RKO (cell line): ENCODE data around the gene CBR1.
"Not testable (repeated sequence)": the region's sequence is repeated elsewhere in the genome, so short reads cannot be mapped to it uniquely, and the experiment has no call there.

Experiments
- DNase-seq: peaks from one replicate; pipeline ENCODE4 v3.0.0-alpha.2; 2016; ENCODE audit warnings: low spot score

The CBR1 gene

DNA sequence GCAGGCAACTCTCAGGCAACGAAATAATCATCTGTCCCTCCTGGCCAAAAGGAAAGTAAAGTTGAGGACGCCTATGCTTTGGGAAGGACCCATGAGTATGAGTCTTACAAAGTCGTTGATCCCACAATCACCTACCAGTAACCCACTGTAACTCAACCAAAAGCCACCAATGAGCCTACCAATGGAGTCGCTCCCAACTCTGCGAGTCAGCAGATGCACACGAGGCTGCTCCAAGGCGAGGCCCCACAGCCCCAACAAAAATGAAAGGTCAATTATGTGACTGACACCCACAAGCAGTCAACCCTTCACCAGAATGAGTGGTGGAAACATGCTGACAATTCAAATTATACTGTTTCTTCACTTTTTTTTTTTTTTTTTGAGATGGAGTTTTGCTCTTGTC lies 21.5 kb upstream of the CBR1 start:
- no peak for DNase-seq

DNA sequence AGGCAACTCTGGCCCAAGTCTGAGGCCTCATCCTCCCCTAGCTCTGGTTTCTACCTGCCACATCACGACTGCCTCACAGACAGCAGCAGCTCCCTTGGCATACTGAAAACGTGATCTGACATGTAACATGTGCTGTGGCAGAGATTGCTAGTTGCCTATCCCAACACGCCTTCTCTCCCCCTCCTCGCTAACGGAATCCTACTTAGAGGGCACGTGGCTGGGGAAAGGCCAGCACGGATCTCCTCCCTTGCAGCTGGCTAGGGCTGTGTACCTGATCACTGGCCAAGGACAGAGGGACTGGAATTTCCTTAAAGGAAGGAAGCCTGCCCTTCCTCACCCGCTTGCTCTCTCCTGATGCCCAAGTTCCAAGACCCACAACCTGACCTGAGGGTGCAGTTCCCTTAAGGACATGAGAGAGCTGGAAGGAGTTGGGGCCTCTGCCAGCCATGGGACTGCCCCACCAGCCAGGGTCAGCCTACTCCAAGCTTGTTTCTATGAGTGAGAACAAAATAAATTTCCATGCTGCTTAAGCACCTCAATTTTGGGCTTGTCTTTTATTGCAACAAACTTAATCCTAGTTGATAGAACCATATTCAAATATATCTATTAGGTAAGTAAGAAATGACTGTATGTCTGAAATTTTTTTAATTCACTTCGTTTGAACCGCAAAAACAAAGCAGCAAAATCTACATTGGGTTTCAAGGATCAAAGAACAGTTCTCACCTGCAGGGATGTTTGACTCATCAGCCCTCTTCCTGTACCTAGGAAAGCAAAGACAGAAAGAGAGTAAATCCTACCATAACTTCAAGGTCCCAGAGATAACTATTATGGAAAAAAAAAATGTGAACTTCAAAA lies 16.7 kb upstream of the CBR1 start:
- no peak for DNase-seq

DNA sequence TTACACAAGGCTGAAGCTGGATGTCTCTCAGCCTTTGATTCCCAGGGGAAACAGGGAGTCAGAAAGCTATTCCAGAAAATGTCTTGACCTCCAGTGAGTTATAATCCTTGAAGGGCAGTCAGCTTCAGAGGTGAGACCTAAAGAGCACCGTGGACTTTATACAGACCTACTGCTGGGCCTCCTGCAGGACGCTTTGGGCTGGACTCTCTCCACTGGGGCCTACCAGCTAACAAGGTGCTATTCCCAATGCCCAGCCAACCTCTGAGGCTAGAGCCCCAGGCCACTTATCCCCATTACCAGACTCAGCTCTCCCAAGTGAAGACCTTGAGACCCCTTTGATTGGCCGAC lies 16.1 kb upstream of the CBR1 start:
- no peak for DNase-seq

DNA sequence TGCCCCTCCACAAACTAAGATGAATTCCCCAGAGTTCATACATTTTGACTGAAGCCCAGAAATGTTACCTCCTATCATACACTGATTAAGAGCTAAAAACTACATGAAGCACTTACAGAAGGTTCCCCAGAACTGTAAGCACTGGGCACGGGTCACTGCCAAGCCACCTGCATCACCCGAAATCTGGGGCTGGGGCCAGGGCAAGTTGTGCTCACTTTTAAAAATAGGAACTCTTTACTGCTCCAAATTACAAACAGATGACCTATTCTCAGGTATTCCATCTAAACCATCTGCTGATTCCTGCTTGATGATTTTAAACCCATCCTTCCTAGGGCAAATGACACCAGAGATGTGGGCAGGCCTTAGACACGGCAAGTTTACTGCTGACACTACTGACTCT lies 14.3 kb upstream of the CBR1 start:
- DNase-seq: no peak

DNA sequence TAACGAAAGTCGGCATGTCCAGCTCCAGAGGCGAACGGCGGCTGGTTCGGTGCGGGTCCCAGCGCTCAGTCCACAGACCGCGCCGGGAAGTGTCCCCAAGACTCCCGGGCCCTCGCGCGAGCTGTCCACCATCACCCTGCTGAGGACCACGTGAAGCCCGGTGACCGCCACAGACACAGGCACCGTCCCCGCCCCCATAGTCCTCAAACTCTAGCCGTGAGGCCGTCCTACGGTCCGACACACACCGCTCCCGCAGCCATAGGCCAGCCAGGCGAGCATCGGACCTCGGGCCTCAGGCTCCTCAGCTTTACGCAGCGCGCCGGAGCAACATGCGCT lies 10.0 kb upstream of the CBR1 start:
- DNase-seq: peak; percentile 57

DNA sequence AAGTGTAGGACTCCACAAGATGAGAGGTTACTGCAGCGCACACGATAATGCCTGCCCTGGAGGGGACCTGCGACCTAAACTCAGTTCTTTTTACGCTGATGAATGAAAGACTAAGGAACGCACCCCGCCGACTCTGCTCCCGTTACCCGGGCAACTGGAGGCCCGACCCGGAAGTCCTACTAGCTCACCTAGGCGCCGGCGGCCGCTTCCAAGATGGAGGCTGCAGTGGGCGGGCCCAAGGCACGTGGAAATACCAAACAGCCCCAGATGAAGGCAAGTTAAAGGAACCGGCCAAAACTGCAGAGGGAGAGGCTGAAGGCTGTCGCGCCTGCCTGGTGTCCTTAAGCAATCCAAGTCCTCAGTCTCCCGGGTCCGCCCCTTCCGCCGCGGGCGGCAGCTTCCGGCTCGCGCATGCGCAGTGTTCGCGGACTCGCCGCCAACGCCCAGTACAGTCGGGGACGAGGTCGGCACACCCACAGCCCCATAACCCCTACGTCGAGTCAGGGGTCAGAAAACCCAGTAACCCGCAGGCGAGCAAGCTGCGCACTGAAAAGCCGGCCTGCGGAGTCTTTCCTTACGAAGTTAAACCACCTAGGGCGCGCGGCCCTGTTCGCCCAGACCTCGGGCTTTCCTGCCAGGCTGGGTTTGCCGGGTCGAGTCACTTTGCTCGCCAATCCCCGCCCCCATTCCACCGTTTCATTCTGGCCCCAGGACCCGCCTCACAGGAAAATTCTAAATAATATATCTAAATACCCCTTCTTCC lies 9.5 kb upstream of the CBR1 start, which contains the start of gene SETD4:
SETD4 (minus strand) TSS at position 368 of the 763 bp plus-strand sequence. CDS start 1,638 bp downstream, outside the sequence.
- peak; percentile 95 for DNase-seq

DNA sequence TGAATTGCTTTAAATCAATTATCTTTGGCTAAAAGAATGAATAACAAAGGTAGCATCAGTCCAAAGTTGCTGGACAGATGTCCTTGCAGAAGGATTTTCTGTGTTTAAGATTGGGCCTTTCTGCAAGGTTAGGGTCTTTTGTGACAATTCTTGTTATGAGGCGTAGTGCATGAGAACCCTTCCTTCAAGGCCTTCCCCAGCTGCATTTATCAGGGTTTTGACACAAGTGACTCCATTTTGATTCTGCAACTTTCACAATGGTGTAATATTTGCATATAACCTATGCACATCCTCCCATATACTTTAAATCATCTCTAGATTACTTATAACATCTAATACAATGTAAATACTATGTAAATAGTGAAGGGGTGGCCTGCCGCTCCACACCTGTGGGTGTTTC lies 8.4 kb upstream of the CBR1 start:
- no peak for DNase-seq

DNA sequence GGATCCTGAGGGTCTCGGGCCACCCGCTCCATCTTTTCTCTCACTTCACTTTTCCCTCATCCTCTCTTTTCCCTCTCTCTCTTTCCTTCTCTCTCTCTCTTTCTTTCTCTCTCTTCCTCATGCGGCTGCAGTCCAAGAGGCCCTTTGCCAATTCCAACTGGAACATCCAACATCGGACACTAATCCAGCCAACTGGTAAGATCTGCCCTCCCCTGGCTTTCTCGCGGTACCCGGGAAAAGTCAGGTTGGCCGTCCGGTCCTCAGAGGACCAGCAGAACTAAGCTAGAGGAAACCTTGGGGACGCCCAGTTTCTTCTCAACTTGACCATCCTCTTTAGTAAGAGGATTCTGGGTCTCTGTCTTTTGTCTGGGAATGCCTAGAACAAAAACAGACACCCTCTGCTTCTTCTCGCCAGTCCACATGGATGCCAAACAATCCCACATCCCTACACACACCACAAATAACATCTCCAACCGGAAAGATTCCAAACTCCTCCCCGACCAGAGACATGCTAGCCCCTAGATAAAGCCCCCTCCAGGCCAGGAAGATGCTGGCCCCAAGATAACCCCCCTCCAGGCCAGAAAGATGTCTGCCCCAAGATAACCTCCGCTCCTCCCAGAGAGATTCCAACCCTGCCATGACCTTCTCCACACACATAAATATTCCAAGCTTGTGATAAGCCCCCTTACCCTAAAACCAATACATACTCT lies 6.3 kb upstream of the CBR1 start:
- no peak for DNase-seq

DNA sequence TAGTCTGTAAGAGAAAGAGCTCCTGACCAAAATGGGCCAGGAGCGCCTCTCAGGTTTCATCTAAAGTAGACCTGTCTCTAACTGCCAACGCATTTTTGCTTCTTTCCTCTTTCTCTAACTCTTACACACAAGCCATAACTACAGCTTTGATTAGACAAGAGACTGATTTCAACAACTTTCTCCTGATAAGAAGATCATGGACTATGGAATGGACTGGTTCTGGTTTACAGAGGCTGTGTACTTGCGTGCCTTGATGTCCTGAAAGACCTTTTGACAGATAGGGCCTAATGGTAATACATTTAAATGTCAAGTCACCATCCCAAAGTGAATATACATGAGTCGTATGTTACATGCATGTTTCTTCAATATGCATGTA lies 5.8 kb upstream of the CBR1 start:
- no peak for DNase-seq

DNA sequence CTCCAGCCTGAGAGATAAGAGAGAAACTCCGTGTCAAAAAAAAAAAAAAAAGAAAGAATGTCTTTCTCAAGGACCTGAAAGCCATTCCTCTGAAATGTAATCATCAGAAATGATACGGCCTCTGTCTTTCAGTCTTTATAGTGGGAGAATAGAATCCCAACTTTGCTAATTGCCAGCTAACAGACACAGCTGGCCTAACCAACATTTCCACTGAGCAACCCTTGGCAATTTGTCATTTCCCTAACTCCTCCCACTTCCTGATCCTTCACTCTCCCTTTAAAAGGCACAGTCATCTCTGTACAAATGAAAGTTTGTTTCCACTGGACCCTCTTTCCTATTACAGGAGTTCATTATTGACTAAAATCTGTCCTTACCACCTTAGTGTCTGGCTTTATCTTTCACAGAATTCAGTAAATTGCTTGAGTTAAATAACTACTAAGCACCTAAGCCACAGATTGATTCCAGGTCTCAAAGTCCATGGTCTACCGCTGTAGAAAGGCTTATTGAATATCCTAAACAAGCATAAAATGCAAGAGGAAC lies 4.3 kb upstream of the CBR1 start:
- DNase-seq: peak; percentile 81

DNA sequence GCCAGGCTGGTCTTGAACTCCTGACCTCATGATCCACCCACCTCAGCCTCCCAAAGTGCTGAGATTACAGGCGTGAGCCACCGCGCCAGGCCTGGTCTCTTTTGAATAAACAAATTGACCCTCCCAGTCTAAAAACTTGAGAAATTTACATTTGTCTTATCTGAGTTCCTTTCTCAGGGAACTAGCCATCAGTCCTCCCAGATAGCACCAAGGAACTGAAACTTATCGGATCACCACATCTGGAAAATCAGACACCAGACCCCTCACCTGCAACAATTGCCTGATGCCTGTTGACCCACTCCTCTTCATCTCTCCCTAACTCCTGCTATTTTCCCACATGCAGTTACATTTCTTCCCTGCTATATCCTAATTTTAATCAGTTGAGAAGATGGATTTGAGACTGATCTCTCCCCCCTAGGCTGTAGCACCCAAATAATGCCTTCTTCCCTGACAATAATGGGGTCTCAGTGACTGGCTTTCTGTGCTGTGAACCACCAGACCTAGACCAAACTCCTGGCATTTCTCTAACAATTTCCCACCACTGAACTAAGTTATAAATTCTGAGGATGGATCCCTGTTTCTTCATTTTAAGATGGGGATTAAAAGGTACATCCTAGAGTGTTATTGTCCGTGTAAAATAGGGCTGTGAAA lies 951 bp upstream of the CBR1 start:
- no peak for DNase-seq

DNA sequence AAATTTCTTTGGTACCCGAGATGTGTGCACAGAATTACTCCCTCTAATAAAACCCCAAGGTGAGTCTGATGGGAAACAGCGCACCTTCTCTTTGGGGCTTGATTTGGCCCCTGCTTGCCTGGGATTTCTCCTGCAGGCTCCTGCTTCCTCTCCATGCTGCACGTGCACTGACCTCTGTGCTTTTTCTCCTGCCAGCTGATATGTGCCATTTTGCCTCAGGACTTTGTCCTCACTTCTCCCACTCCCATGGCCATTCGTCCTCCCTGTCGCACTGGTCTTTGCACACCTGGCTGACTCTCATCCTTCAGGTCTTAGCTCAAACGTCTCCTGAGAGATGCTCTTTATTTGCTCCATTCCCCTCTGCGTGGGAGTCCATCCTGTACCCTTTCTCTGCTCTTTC lies 1.2 kb downstream of the CBR1 start:
- no peak for DNase-seq

DNA sequence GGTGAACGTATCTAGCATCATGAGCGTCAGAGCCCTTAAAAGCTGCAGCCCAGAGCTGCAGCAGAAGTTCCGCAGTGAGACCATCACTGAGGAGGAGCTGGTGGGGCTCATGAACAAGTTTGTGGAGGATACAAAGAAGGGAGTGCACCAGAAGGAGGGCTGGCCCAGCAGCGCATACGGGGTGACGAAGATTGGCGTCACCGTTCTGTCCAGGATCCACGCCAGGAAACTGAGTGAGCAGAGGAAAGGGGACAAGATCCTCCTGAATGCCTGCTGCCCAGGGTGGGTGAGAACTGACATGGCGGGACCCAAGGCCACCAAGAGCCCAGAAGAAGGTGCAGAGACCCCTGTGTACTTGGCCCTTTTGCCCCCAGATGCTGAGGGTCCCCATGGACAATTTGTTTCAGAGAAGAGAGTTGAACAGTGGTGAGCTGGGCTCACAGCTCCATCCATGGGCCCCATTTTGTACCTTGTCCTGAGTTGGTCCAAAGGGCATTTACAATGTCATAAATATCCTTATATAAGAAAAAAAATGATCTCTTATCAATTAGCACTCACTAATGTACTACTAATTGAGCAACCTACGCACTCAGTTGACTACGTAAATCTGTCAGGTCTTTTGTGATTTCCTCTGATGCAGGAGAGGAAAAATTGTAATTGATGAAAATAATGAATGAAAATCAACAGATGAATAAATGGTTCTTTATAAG lies 2.8 kb downstream of the CBR1 start:
- DNase-seq: no peak

DNA sequence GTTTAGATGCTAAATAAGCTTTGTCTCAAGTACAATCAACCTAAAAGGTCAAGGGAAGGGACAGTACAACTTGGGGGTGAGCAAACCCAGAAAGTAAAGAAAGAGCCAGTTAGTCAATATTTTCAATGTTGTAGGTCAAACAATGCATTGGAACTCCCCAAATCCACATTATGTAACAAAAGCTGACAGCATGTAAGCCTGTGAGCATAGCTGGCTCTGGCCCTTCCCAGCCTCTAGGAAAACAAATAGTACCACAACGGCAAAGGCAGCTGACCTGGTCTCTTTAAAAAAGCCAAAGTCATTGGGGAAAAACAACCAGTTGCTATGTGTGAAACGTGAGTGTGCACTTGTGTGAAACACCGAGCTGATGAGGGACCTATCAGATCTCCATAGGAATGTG lies 3.4 kb downstream of the CBR1 start:
- no peak for DNase-seq

DNA sequence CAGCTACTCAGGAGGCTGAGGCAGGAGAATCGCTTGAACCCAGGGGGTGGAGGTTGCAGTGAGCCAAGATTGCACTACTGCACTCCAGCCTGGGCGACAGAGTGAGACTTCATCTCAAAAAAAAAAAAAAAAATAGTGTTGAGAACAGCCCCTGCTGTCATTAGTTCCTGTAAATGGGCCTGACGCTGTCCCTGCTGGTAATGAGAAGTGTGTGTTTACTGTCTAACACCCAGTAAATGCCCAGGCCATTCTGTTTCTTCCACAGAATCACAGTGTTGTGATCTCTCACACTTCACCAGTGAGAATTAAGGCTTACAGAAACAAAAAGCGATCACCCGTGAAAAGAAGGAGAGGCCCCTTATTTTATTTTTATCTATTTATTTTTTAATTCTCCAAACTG lies 4.1 kb downstream of the CBR1 start:
- not testable (repeated sequence) for DNase-seq

DNA sequence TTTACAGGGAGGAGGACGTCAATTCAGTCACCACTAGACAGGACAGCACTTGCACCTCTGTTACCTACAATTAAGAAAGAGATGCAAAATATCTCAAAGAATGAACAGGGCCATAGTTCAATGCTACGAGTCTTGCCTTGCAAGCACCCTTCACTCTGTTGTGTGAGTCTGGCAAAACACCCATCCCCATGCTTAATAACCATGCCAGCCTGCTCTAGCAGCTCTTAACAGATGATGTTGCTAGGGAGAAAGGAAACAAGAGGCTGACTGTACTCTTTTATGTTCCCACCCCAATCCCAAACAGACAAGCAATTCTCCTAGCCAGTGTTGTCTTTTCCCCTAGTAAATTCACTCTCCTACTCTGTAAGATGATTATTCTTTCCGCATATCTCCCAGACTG lies 5.3 kb downstream of the CBR1 start:
- DNase-seq: no peak

DNA sequence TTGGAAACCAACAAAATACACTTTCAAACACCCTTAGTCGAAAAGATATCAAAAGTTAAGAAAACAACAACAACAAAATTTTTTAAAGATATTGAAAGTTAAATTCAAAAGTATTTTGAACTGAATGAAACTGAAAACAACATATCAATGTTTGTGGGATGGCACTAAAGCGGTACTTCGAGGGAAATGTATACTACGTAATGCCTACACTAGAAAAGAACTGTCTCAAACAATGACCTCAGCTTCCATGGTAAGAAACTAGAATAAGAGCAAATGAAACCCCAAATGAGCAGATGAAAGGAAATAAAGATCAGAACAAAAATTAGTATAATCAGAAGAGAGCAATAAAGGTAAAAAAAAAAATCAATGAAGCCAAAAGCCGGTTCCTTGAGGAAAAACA lies 6.1 kb downstream of the CBR1 start:
- no peak for DNase-seq

DNA sequence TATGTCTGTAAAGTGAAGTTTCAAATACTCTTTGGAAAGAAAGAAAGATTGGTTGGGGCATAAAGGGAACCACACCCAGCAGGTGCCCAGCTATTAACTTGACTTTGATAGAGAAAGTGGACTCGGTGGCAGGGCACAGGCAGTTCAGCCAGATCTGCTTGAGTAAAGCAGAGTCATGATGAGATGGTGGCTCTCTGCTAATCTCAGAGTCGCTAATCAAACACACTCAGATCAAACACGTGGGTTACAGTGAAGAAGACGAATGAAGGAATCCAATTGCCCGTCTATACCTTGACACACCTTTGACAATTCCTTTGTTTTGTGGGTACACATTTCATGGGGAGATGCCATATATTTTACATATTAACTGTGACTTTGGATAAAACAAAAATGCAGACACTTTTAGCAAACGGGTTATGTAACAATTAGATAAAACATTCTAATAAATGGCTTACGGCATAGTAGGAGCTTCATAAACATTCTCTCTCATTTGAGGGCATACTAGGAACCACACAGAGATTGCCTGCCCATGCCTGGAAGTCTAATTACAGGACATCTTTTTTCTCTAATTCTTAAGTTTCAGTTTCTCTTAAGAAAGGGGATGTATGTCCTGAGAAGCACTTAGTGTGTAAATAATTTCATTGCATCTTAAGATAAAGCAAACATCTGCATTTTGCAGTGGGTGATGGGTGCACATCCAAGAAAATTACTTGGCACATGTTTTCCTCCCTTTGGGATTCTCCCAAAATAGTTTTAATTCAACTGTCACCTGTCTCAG lies 7.2 kb downstream of the CBR1 start:
- DNase-seq: no peak

DNA sequence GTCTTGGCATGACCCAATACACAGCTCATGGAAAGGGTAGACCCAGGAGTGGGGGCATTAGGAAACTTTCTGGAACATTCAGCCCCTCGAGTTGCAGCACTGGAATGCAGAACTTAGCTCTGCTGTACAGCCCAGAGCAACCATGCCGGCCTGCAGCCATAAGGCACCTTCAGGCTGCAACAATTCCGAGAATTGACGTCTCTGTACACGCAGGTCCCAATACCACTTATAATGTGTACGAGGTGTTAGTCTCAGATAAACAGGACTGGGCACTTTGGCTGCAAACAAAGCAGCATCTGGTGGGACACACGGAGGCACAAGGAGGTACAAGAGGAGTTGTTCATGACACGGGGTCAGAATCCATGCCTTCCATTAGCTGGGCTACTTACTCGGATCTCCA lies 7.9 kb downstream of the CBR1 start:
- DNase-seq: no peak

DNA sequence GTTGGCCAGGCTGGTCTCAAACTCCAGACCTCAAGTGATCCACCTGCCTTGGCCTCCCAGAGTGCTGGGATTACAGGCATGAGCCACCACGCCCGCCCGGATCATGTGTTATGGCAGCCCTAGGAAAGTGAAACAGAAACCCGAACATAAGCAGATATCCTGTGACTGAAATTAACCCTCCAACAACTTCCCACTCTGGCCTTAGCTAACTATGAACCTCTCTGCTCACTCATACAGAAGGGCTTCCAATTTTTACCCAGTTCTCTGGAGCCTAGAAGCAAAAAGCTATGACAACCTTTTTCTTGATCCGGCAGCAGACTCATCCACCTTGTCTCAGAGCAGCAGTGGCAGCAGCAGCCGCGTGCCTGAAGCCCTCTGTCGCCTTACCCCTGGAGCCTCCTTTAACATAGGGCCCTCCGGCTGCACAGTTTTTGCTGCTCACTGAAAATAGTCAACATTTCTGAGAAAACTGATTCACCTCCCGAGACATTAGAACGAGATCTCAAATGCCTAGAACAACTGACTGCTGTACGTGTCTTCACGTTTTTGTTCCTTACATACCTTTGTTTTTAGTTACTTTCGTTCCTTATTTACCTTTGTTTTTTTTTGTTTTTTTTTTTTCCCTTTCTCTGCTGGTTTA lies 9.3 kb downstream of the CBR1 start:
- no peak for DNase-seq
